ENCODE data around the gene EPN2. TPM values are rescaled to one million over a fixed set of nuclear protein-coding genes. Genes with fewer than 3 reads are reported as not detected.

EPN2 gene
- total RNA-seq, 1 experiment from 2014 or later, result 35.6 TPM

- DNase-seq, result peak in 1 of 2 experiments; percentile 33
- no peak overlapping the region for H3K4me3 Mint-ChIP-seq (ENCODE audit: unreplicated experiment)
- H3K27me3 ChIP-seq (replicated peaks; ENCODE audit: control insufficient read depth, insufficient read depth, low read length), result no peaks in the 10 kb centered on the region
- no peaks in the 10 kb centered on the region for H3K36me3 Mint-ChIP-seq (ENCODE audit: insufficient read depth, unreplicated experiment)
- ChIA-PET CTCF (no interaction called here), POLR2A (no interaction called here)
- H3K9me3 ChIP-seq, result no peaks in the 10 kb centered on the region
- no peaks in the 10 kb centered on the region for H3K9me3 Mint-ChIP-seq (ENCODE audit: unreplicated experiment)
- no peak overlapping the region for H3K4me3 ChIP-seq (ENCODE audit: low read depth, low read length)
- intact Hi-C loops (cut with micrococcal nuclease; ENCODE audit: unreplicated experiment), result no loop called here
- no peaks in the 10 kb centered on the region for H3K27me3 Mint-ChIP-seq (ENCODE audit: insufficient read depth, unreplicated experiment)
- TF ChIP-seq, protein P1, sequence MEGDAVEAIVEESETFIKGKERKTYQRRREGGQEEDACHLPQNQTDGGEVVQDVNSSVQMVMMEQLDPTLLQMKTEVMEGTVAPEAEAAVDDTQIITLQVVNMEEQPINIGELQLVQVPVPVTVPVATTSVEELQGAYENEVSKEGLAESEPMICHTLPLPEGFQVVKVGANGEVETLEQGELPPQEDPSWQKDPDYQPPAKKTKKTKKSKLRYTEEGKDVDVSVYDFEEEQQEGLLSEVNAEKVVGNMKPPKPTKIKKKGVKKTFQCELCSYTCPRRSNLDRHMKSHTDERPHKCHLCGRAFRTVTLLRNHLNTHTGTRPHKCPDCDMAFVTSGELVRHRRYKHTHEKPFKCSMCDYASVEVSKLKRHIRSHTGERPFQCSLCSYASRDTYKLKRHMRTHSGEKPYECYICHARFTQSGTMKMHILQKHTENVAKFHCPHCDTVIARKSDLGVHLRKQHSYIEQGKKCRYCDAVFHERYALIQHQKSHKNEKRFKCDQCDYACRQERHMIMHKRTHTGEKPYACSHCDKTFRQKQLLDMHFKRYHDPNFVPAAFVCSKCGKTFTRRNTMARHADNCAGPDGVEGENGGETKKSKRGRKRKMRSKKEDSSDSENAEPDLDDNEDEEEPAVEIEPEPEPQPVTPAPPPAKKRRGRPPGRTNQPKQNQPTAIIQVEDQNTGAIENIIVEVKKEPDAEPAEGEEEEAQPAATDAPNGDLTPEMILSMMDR (IDR thresholded peaks at IDR 0.05; ENCODE audit: insufficient read depth in 1 of 2, low read depth in 1 of 2, low read length in 1 of 2, severe bottlenecking in 1 of 2, unreplicated experiment in 1 of 2), result no peak
- peaks cover 6% of the 10 kb centered on the region for H3K4me1 Mint-ChIP-seq (ENCODE audit: low read depth, unreplicated experiment)
- no TSS peak for BruUV-seq (replicated peaks)
- peaks cover 5% of the 10 kb centered on the region for H3K4me1 ChIP-seq
- H3K36me3 ChIP-seq (ENCODE audit: control insufficient read depth, insufficient read depth, low read length), result no peaks in the 10 kb centered on the region
- no peak overlapping the region for H3K27ac Mint-ChIP-seq (ENCODE audit: unreplicated experiment)
Observed at GRCh38 chr17:19370493-19370960, 133.4 kb downstream of the EPN2 start.

DNA sequence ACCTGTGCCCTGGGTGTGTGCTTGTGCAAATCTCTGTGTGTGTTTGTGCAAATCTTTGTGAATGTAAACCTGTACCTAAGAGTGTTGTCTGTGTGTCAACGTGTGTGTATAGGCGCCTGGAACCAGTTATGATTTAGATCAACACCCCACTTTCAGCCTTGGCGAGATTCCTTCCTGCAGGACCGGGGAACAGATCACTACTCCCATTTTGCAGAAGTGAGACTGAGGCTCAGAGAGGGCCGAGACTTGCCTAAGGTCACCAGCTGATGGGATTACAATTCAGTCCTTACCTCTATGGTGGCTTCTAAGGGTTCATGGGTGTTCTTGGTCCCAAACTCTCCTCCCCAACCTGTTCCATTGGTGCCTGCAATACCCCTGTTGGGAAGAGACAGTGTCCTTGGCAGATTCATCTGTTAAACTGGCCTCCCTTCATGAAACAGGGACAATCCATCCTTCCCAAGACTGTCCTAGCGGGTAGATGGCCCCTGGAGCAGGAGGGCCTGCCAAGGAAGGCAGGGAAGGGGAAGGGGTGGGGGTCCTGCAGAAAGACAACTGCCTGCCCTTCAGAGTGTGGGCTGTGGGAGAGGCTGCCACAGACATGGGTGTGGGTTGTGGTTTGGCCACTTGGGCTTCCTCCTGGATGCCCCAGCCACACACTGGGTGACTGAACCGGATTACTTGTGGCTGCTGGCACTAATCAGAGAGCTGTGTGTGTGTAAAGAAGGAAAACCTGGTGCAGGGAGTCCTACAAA, 134.3 kb downstream of the EPN2 start:
- Histone ChIP-seq H3K9me3 (no peaks in the 10 kb centered on the region), H3K4me3 (ENCODE audit: low read depth, low read length) (no peak overlapping the region), H3K4me1 (peaks cover 11% of the 10 kb centered on the region), H3K36me3 (ENCODE audit: control insufficient read depth, insufficient read depth, low read length) (no peaks in the 10 kb centered on the region), H3K27me3 (replicated peaks; ENCODE audit: control insufficient read depth, insufficient read depth, low read length) (no peaks in the 10 kb centered on the region)
- Mint-ChIP-seq H3K9me3 (ENCODE audit: unreplicated experiment) (no peaks in the 10 kb centered on the region), H3K4me3 (ENCODE audit: unreplicated experiment) (no peak overlapping the region), H3K27me3 (ENCODE audit: insufficient read depth, unreplicated experiment) (no peaks in the 10 kb centered on the region), H3K4me1 (ENCODE audit: low read depth, unreplicated experiment) (peaks cover 13% of the 10 kb centered on the region), H3K36me3 (ENCODE audit: insufficient read depth, unreplicated experiment) (no peaks in the 10 kb centered on the region), H3K27ac (ENCODE audit: unreplicated experiment) (no peak overlapping the region)
- TF ChIP-seq, protein P1 (IDR thresholded peaks at IDR 0.05; ENCODE audit: insufficient read depth in 1 of 2, low read depth in 1 of 2, low read length in 1 of 2, severe bottlenecking in 1 of 2, unreplicated experiment in 1 of 2), result no peak
- DNase-seq, result no peak
- intact Hi-C loops (cut with micrococcal nuclease; ENCODE audit: unreplicated experiment), result no loop called here
- POLR2A ChIA-PET, result no interaction called here
- CTCF ChIA-PET, result no interaction called here
- BruUV-seq (replicated peaks), result no TSS peak

DNA sequence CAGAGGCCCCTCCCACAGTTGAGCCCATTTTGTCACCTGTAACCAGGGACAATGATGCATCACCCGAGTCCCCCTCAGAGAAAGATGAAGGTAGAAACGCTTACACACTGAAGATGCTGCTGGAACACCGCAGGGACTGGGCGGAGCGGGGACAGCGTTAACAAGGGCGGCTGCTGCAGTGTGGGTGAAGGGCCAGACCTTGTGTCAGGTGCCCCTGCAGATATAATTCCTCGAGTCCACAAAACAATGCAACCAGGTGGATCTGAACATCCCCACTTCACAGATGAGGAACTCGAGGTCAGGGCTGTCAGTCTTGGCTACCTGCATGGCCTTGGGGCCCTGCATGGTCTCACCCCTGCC, 134.8 kb downstream of the EPN2 start:
- POLR2A ChIA-PET, result no interaction called here

More for the DNA sequence above, 134.8 kb downstream of the EPN2 start:
- H3K27ac Mint-ChIP-seq (ENCODE audit: unreplicated experiment), result no peak overlapping the region
- no peaks in the 10 kb centered on the region for H3K27me3 Mint-ChIP-seq (ENCODE audit: insufficient read depth, unreplicated experiment)
- no peak overlapping the region for H3K4me3 Mint-ChIP-seq (ENCODE audit: unreplicated experiment)
- H3K36me3 ChIP-seq (ENCODE audit: control insufficient read depth, insufficient read depth, low read length), result no peaks in the 10 kb centered on the region
- H3K9me3 ChIP-seq, result no peaks in the 10 kb centered on the region
- no peaks in the 10 kb centered on the region for H3K9me3 Mint-ChIP-seq (ENCODE audit: unreplicated experiment)
- CTCF ChIA-PET, result no interaction called here
- H3K4me3 ChIP-seq (ENCODE audit: low read depth, low read length), result no peak overlapping the region
- peaks cover 4% of the 10 kb centered on the region for H3K36me3 Mint-ChIP-seq (ENCODE audit: insufficient read depth, unreplicated experiment)
- no TSS peak for BruUV-seq (replicated peaks)
- DNase-seq, result no peak
- H3K4me1 ChIP-seq, result peaks cover 11% of the 10 kb centered on the region
- intact Hi-C loops (cut with micrococcal nuclease; ENCODE audit: unreplicated experiment), result no loop called here
- TF ChIP-seq, protein P1 (IDR thresholded peaks at IDR 0.05; ENCODE audit: insufficient read depth in 1 of 2, low read depth in 1 of 2, low read length in 1 of 2, severe bottlenecking in 1 of 2, unreplicated experiment in 1 of 2), result no peak
- H3K27me3 ChIP-seq (replicated peaks; ENCODE audit: control insufficient read depth, insufficient read depth, low read length), result no peaks in the 10 kb centered on the region
- H3K4me1 Mint-ChIP-seq (ENCODE audit: low read depth, unreplicated experiment), result peaks cover 13% of the 10 kb centered on the region
